ENCODE data around the gene MEF2C. TPM values are rescaled to one million over a fixed set of nuclear protein-coding genes. Genes with fewer than 3 reads are reported as not detected.

Gene MEF2C
- total and polyA plus RNA-seq, 3 experiments from 2014 or later: 0.31 to 0.85 TPM; not detected in 1

DNA sequence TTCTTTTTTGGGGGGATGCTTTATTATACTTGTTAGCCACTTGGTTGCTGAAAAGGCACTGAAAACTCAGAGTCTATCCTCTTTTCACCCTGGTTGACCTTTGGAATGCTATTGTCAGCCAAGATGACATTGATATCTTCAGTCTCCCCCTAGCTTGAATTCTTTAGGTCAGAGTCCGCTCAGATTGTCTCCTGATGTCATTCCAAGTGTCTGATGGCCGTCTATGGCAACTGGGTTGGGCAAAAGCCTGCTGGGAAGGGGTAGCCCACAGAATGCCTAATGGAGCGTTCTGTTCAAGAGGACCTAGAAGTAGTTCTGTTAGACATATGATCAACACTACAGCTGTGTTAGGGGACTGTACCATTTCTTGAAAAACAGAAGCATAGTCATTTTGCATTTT lies 9.7 kb upstream of the MEF2C start:
- Mint-ChIP-seq H3K4me3 (no peak overlapping the region), H3K9me3 (peaks cover 0 to 6% (median 0%) of the 10 kb centered on the region in 5 donors), H3K27me3 (peaks cover 7 to 33% of the 10 kb centered on the region in 2 donors), H3K4me1 (no peaks in the 10 kb centered on the region), H3K27ac (no peak overlapping the region), H3K36me3 (no peaks in the 10 kb centered on the region)
- H3K4me1 ChIP-seq (ENCODE audit: insufficient read depth, low read length): no peaks in the 10 kb centered on the region
- CTCF ChIA-PET: no interaction called here
- no peak for DNase-seq
- H3K27me3 ChIP-seq (ENCODE audit: insufficient read depth, low read length, poor library complexity, severe bottlenecking): no peaks in the 10 kb centered on the region
- no peaks in the 10 kb centered on the region for H3K36me3 ChIP-seq (ENCODE audit: insufficient read depth, low read length)
- H3K27ac ChIP-seq (ENCODE audit: low read depth, low read length): no peak overlapping the region
- H3K4me3 ChIP-seq (ENCODE audit: low read length): no peak overlapping the region
- H3K9me3 ChIP-seq (ENCODE audit: low read length): no peaks in the 10 kb centered on the region
- POLR2A ChIA-PET: no interaction called here

DNA sequence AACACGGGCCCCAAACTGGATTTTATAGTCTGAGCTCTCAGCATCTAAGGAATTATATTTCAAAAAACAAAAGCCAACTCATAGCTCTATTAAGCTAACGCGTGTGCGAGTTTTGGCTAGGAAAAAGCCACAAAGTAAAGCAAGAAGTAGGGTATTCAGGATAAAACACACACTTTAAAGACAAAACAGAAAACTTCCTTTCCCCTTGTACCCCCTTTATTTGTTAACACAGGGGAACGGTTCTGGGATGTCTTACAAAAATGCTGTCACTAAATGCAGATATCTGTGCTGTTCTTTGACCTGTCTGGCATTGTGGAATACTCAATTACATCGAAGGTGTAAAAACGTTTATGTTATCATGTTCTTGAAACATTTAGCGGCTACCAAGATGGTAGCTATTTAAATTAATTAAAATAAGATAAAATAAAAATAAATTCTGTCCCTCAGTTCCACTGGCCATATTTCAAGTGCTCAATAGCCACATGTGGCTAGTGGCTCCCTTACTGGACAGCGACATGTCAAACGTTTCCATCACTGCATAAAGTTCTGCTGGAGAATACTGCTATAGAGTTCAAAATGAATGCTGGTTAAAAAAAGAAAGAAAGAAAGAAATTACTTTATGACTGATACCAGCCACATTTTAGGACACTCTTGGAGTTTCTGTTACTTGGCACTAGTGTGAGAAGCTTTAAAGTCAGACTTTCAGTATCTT lies 7.2 kb upstream of the MEF2C start:
- no peaks in the 10 kb centered on the region for H3K9me3 ChIP-seq (ENCODE audit: low read length)
- Mint-ChIP-seq H3K9me3 (peaks cover 0 to 3% (median 0%) of the 10 kb centered on the region in 5 donors), H3K4me3 (no peak overlapping the region), H3K4me1 (no peaks in the 10 kb centered on the region), H3K36me3 (no peaks in the 10 kb centered on the region), H3K27ac (no peak overlapping the region), H3K27me3 (peaks cover 4 to 40% of the 10 kb centered on the region in 2 donors)
- no peaks in the 10 kb centered on the region for H3K27me3 ChIP-seq (ENCODE audit: insufficient read depth, low read length, poor library complexity, severe bottlenecking)
- no peak overlapping the region for H3K27ac ChIP-seq (ENCODE audit: low read depth, low read length)
- ChIA-PET POLR2A (no interaction called here), CTCF (no interaction called here)
- no peaks in the 10 kb centered on the region for H3K4me1 ChIP-seq (ENCODE audit: insufficient read depth, low read length)
- no peak for DNase-seq
- H3K36me3 ChIP-seq (ENCODE audit: insufficient read depth, low read length): no peaks in the 10 kb centered on the region
- no peak overlapping the region for H3K4me3 ChIP-seq (ENCODE audit: low read length)

DNA sequence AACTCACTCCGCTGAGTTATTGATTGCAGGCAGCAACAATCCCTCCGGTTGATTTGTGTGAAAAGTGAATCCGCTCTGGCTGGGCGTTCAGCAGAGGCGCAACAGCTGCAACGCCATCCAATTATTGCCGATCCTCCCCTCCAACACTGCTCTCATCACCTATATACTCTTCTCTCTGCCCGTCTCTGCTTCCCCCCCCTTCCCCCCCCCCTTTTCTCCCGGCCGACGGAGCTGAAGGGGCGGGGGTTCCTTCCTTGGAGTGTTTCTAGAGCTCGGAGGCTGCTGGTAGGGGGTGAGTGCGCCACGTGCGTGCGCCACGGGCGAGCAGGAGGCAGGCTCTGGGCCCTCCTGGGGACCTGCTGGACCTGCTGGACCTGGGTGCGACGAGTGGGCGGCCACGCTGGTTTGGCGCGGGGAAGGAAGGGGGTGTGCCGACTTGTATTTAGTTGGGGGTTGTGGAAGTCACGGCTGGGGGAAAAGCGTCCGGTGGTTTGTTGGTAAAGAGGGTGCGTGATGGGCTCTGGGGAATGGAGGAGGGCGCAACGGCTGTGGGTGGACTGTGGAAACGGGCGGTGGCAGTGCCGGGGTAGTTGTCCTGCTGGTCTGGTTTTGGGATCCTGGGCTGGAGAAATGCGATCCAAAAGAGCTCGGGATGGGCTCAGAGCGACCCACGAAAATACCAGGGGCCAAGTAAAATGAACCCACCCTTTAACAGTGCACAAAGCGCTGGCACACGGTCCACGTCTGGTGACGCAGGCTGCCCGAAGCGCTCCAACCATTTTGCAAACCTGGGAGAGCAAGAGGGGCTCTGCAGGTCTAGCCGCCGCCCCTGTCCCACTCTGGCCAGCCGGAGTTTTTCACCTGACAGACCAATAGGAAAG lies 6.4 kb upstream of the MEF2C start:
- H3K4me3 Mint-ChIP-seq: no peak overlapping the region
- no peak for DNase-seq
- no peak overlapping the region for H3K4me3 ChIP-seq (ENCODE audit: low read length)
- H3K4me1 Mint-ChIP-seq: peaks cover 0 to 3% (median 2%) of the 10 kb centered on the region in 3 donors
- no peaks in the 10 kb centered on the region for H3K9me3 ChIP-seq (ENCODE audit: low read length)
- CTCF ChIA-PET: no interaction called here
- no peaks in the 10 kb centered on the region for H3K4me1 ChIP-seq (ENCODE audit: insufficient read depth, low read length)
- H3K27ac ChIP-seq (ENCODE audit: low read depth, low read length): no peak overlapping the region
- no peaks in the 10 kb centered on the region for H3K36me3 Mint-ChIP-seq
- H3K27me3 Mint-ChIP-seq: peaks cover 6 to 48% of the 10 kb centered on the region in 2 donors
- H3K36me3 ChIP-seq (ENCODE audit: insufficient read depth, low read length): no peaks in the 10 kb centered on the region
- no peaks in the 10 kb centered on the region for H3K27me3 ChIP-seq (ENCODE audit: insufficient read depth, low read length, poor library complexity, severe bottlenecking)
- POLR2A ChIA-PET: no interaction called here
- no peak overlapping the region for H3K27ac Mint-ChIP-seq
- H3K9me3 Mint-ChIP-seq: peaks cover 0 to 2% (median 0%) of the 10 kb centered on the region in 5 donors

DNA sequence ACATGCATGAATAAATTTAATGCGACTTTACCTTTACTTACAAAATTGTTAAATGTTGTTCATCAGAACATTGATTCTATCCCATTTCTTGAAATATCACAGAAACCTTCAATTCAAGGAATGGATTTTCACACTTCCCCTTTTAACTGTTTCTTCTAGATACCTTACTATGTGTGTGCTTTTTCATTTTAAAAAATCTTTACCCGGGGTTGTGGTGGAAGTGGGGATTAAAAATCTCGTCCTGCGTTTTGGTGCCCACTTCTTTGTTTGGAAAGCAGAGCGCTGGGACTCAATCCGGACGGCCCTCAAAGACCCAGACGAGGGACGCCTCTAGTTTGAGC lies 5.8 kb upstream of the MEF2C start:
- Histone ChIP-seq H3K36me3 (ENCODE audit: insufficient read depth, low read length) (no peaks in the 10 kb centered on the region), H3K4me3 (ENCODE audit: low read length) (no peak overlapping the region), H3K27ac (ENCODE audit: low read depth, low read length) (no peak overlapping the region), H3K4me1 (ENCODE audit: insufficient read depth, low read length) (no peaks in the 10 kb centered on the region), H3K27me3 (ENCODE audit: insufficient read depth, low read length, poor library complexity, severe bottlenecking) (no peaks in the 10 kb centered on the region), H3K9me3 (ENCODE audit: low read length) (no peaks in the 10 kb centered on the region)
- ChIA-PET POLR2A (no interaction called here), CTCF (no interaction called here)
- H3K27ac Mint-ChIP-seq: no peak overlapping the region
- no peak for DNase-seq
- H3K4me3 Mint-ChIP-seq: no peak overlapping the region
- peaks cover 0 to 2% (median 0%) of the 10 kb centered on the region in 5 donors for H3K9me3 Mint-ChIP-seq
- H3K27me3 Mint-ChIP-seq: peaks cover 8 to 54% of the 10 kb centered on the region in 2 donors
- H3K36me3 Mint-ChIP-seq: no peaks in the 10 kb centered on the region
- H3K4me1 Mint-ChIP-seq: peaks cover 4 to 9% (median 8%) of the 10 kb centered on the region in 3 donors

DNA sequence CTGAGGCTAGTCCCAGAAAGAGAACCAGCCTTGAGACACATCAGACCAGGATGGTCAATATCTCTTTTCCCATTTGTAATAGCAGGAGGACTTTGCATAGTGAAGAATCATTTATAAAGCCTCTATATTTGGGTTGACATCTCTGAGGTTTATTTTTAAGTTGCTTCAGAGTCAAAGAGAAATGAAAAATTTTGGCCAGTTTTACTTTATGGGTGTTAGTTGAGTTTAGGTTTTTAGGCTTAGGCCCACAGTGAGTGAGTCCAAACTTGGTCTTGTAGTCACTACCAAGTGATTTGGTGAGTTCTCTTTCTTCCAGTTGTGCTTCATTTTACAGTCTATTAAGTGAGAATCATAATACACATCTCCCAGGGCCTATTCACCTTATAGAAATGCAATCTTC lies 5.3 kb upstream of the MEF2C start:
- Histone ChIP-seq H3K36me3 (ENCODE audit: insufficient read depth, low read length) (no peaks in the 10 kb centered on the region), H3K9me3 (ENCODE audit: low read length) (no peaks in the 10 kb centered on the region), H3K4me1 (ENCODE audit: insufficient read depth, low read length) (no peaks in the 10 kb centered on the region), H3K27me3 (ENCODE audit: insufficient read depth, low read length, poor library complexity, severe bottlenecking) (no peaks in the 10 kb centered on the region), H3K4me3 (ENCODE audit: low read length) (no peak overlapping the region), H3K27ac (ENCODE audit: low read depth, low read length) (no peak overlapping the region)
- POLR2A ChIA-PET: no interaction called here
- Mint-ChIP-seq H3K27ac (no peak overlapping the region), H3K36me3 (no peaks in the 10 kb centered on the region), H3K4me3 (no peak overlapping the region), H3K27me3 (peaks cover 12 to 59% of the 10 kb centered on the region in 2 donors), H3K4me1 (peaks cover 8 to 15% (median 13%) of the 10 kb centered on the region in 3 donors), H3K9me3 (peaks cover 0 to 2% (median 0%) of the 10 kb centered on the region in 5 donors)
- CTCF ChIA-PET: no interaction called here
- no peak for DNase-seq

DNA sequence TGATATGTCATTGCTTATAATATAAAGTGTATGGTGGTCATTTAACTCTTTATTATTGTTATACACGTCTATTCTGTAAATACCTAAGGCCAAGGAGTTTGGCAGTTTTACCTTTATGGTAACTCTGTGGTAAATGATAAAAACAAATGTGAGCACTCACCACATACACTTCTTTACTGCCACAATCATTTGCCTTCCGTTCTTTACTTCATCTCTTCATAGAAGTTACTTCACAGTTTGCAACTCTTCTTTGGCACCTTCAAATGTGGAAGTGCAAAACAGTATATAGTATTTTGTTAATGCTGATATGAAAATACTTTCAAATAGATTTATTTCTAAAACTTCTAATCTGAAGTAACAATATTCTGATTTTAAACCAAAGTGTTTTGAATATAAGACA lies 4.4 kb upstream of the MEF2C start:
- POLR2A ChIA-PET: no interaction called here
- CTCF ChIA-PET: no interaction called here
- Histone ChIP-seq H3K4me1 (ENCODE audit: insufficient read depth, low read length) (no peaks in the 10 kb centered on the region), H3K4me3 (ENCODE audit: low read length) (no peak overlapping the region), H3K27ac (ENCODE audit: low read depth, low read length) (no peak overlapping the region), H3K27me3 (ENCODE audit: insufficient read depth, low read length, poor library complexity, severe bottlenecking) (no peaks in the 10 kb centered on the region), H3K36me3 (ENCODE audit: insufficient read depth, low read length) (no peaks in the 10 kb centered on the region), H3K9me3 (ENCODE audit: low read length) (no peaks in the 10 kb centered on the region)
- no peak for DNase-seq
- no peaks in the 10 kb centered on the region for H3K36me3 Mint-ChIP-seq
- no peak overlapping the region for H3K4me3 Mint-ChIP-seq
- peaks cover 0 to 2% (median 0%) of the 10 kb centered on the region in 5 donors for H3K9me3 Mint-ChIP-seq
- H3K27me3 Mint-ChIP-seq: peaks cover 16 to 66% of the 10 kb centered on the region in 2 donors
- peaks cover 15 to 23% (median 22%) of the 10 kb centered on the region in 3 donors for H3K4me1 Mint-ChIP-seq
- no peak overlapping the region for H3K27ac Mint-ChIP-seq

DNA sequence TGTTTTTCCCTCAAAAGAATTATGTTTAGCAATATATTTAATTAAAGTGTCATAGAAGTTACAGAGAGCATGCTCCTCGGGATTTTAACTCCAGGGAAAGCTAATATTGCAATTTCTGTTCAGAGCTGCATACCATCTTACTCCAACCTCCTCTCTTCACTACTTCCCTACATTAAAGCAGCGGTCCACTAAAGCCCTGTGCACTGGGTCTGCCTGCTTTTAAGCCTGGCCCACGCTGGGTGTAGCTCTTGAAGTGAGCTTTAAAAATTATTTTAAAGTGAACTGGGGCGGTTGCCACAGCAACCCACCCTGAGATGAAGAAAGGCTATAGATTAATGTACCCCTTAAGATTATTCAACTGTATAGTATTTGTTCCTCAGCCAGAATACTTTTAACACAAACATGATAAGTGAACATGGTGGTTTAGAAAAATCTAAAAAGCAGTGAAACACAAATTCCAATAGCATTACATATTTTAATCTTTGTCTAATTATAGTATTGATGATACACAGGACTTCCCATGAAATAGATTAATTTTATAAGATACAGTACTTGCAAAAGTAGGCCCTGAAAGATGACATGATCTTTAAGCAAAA lies 3.9 kb upstream of the MEF2C start:
- Histone ChIP-seq H3K4me3 (ENCODE audit: low read length) (no peak overlapping the region), H3K27me3 (ENCODE audit: insufficient read depth, low read length, poor library complexity, severe bottlenecking) (no peaks in the 10 kb centered on the region), H3K36me3 (ENCODE audit: insufficient read depth, low read length) (no peaks in the 10 kb centered on the region), H3K4me1 (ENCODE audit: insufficient read depth, low read length) (no peaks in the 10 kb centered on the region), H3K27ac (ENCODE audit: low read depth, low read length) (no peak overlapping the region), H3K9me3 (ENCODE audit: low read length) (no peaks in the 10 kb centered on the region)
- no peak for DNase-seq
- peaks cover 16 to 25% (median 25%) of the 10 kb centered on the region in 3 donors for H3K4me1 Mint-ChIP-seq
- H3K27me3 Mint-ChIP-seq: peaks cover 18 to 67% of the 10 kb centered on the region in 2 donors
- ChIA-PET CTCF (no interaction called here), POLR2A (no interaction called here)
- no peak overlapping the region for H3K4me3 Mint-ChIP-seq
- peaks cover 0 to 2% (median 0%) of the 10 kb centered on the region in 5 donors for H3K9me3 Mint-ChIP-seq
- H3K36me3 Mint-ChIP-seq: no peaks in the 10 kb centered on the region
- no peak overlapping the region for H3K27ac Mint-ChIP-seq

DNA sequence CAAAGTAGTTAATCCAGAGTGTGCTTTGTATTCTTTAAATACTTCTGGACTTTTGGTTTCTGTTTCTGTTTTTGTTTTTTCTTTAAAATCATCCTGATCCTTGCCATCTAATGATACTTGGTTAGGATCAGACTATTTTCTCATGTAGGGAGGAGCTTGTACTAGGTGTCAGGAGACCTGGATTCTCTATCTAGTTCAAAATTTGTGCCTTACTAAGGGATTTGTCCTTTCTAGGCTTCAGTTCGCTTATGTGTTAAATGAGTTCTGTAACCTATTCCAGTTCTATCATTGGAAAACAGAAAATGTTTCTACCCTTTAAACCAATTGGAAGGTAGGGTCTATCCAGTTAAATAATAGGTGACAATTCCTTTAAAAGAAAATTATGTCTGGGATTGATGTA lies 3.3 kb upstream of the MEF2C start:
- H3K4me1 ChIP-seq (ENCODE audit: insufficient read depth, low read length): no peaks in the 10 kb centered on the region
- H3K27me3 ChIP-seq (ENCODE audit: insufficient read depth, low read length, poor library complexity, severe bottlenecking): no peaks in the 10 kb centered on the region
- H3K4me3 Mint-ChIP-seq: no peak overlapping the region
- no peak for DNase-seq
- H3K4me1 Mint-ChIP-seq: peaks cover 16 to 25% (median 25%) of the 10 kb centered on the region in 3 donors
- no peak overlapping the region for H3K4me3 ChIP-seq (ENCODE audit: low read length)
- H3K9me3 ChIP-seq (ENCODE audit: low read length): no peaks in the 10 kb centered on the region
- H3K27ac ChIP-seq (ENCODE audit: low read depth, low read length): no peak overlapping the region
- peaks cover 18 to 73% of the 10 kb centered on the region in 2 donors for H3K27me3 Mint-ChIP-seq
- no peak overlapping the region for H3K27ac Mint-ChIP-seq
- CTCF ChIA-PET: no interaction called here
- POLR2A ChIA-PET: no interaction called here
- H3K36me3 Mint-ChIP-seq: no peaks in the 10 kb centered on the region
- no peaks in the 10 kb centered on the region for H3K36me3 ChIP-seq (ENCODE audit: insufficient read depth, low read length)
- H3K9me3 Mint-ChIP-seq: peaks cover 0 to 2% (median 0%) of the 10 kb centered on the region in 5 donors
